Lung (tissue), 12 donors: ENCODE data around the gene NAV2. TPM values are rescaled to one million over a fixed set of nuclear protein-coding genes. Genes with fewer than 3 reads are reported as not detected.
A peak's percentile ranks its signal among the peaks of the same experiment; 100 is the strongest.

Experiments
- ATAC-seq: fragments of 200-7000 bp; cut with Tn5 transposase; one replicate; pipeline ENCODE4 v1.9.1; 2020; ENCODE audit warnings: moderate number of reproducible peaks; ENCODE audit not compliant: insufficient read depth, low FRiP score
- DNase-seq, 3 donors: peaks; one replicate each; pipeline ENCODE4 v3.0.0-alpha.2; 2013 to 2017
- H3K27ac ChIP-seq, 2 donors: one replicate each; pipeline ENCODE4 v1.5.1; 2013; ENCODE audit warnings: mild to moderate bottlenecking in 2 of 2, moderate library complexity in 2 of 2, control low read depth in 1 of 2, inconsistent platforms in 1 of 2, low read depth in 1 of 2, low read length in 1 of 2
- H3K27me3 ChIP-seq, 3 donors: one replicate each; pipeline ENCODE4 v1.5.1; 2013; ENCODE audit warnings: low read length in 2 of 3; ENCODE audit not compliant: control insufficient read depth in 3 of 3, insufficient read depth in 3 of 3
- H3K36me3 ChIP-seq, 4 donors: one replicate each; pipeline ENCODE4 v1.5.1; 2013; ENCODE audit warnings: low read length in 4 of 4, mild to moderate bottlenecking in 1 of 4, moderate library complexity in 1 of 4; ENCODE audit not compliant: control insufficient read depth in 4 of 4, insufficient read depth in 4 of 4
- H3K4me1 ChIP-seq, 5 donors: one replicate each; pipeline ENCODE4 v1.5.1; 2013; ENCODE audit warnings: low read length in 5 of 5, mild to moderate bottlenecking in 2 of 5, moderate library complexity in 1 of 5; ENCODE audit not compliant: control insufficient read depth in 5 of 5, insufficient read depth in 5 of 5
- H3K4me3 ChIP-seq: one replicate; pipeline ENCODE4 v1.5.1; 2013; ENCODE audit warnings: mild to moderate bottlenecking, control low read depth, moderate library complexity
- H3K9ac ChIP-seq, 2 donors: one replicate each; pipeline ENCODE4 v1.5.1; 2013; ENCODE audit warnings: low read length in 2 of 2, control low read depth in 1 of 2; ENCODE audit not compliant: insufficient read depth in 1 of 2
- H3K9me3 ChIP-seq, 4 donors: one replicate each; pipeline ENCODE4 v1.5.1; 2013; ENCODE audit warnings: low read length in 3 of 4, mild to moderate bottlenecking in 1 of 4, moderate library complexity in 1 of 4; ENCODE audit not compliant: control insufficient read depth in 4 of 4, insufficient read depth in 3 of 4
- CTCF ChIP-seq: IDR thresholded peaks from 2 replicates; pipeline ENCODE4 v1.5.1; 2012; ENCODE audit warnings: mild to moderate bottlenecking; ENCODE audit errors: control extremely low read depth, extremely low read depth
- WGBS, 2 donors: extraction: QIAGEN DNeasy Blood & Tissue Kit; methylation state at CpG; one replicate each; pipeline ENCODE4 v1.1.7; 2013; 5-methylcytosine and 5-hydroxymethylcytosine counted together
- polyA plus RNA-seq, 2 donors: library from polyadenylated mRNA; stranded (reverse); fragments of 200-250 nt; gene quantifications; one replicate each; pipeline ENCODE4 v1.2.1, GENCODE V29; 2013
- total RNA-seq, 2 donors: library from RNA; depleted of rRNA in 1 of 2; stranded (reverse); fragments of >200 nt in 1 of 2; gene quantifications; one replicate each; pipeline ENCODE4 v1.2.1, GENCODE V29; 2014 to 2021
- donor health status: control.
- donor health status: control.
- donor health status: Bipolar disorder and iron deficiency.
- donor health status: healthy.
- donor health status: DM: yes; HTN: yes; CAD: no.

Gene NAV2
- total and polyA plus RNA-seq, 4 donors, result 6.8 to 47.9 (median 20.2) TPM

- DNase-seq, result no peak
- H3K9ac ChIP-seq, result no peak overlapping the region
- peaks cover 0 to 1% (median 0%) of the 10 kb centered on the region in 4 donors for H3K9me3 ChIP-seq
- no peak for ATAC-seq
- WGBS, 2 donors, result 69 to 71% methylated on average over 4 of the region's 4 CpGs
- peak overlapping the region in 1 of 2 donors; percentile 61 for H3K27ac ChIP-seq
- H3K4me3 ChIP-seq, result no peak overlapping the region
- no peak for TF ChIP-seq CTCF
- H3K27me3 ChIP-seq, result no peaks in the 10 kb centered on the region
- H3K36me3 ChIP-seq, result no peaks in the 10 kb centered on the region
- H3K4me1 ChIP-seq, result peaks cover 5 to 29% (median 6%) of the 10 kb centered on the region in 5 donors
Observed at GRCh38 chr11:19956228-19956627, 243.6 kb downstream of the NAV2 start.

- H3K27me3 ChIP-seq, result no peaks in the 10 kb centered on the region
- ATAC-seq (no peak), DNase-seq (no peak)
- H3K9me3 ChIP-seq, result peaks cover 0 to 1% (median 0%) of the 10 kb centered on the region in 4 donors
- peak overlapping the region in 1 of 2 donors; percentile 61 for H3K27ac ChIP-seq
- TF ChIP-seq CTCF, result no peak
- H3K9ac ChIP-seq, result no peak overlapping the region
- no peaks in the 10 kb centered on the region for H3K36me3 ChIP-seq
- H3K4me3 ChIP-seq, result no peak overlapping the region
- WGBS, 2 donors, result 89 to 93% methylated on average over 7 of the region's 7 CpGs
- H3K4me1 ChIP-seq, result peaks cover 1 to 21% (median 5%) of the 10 kb centered on the region in 5 donors
Observed at GRCh38 chr11:19957294-19957943, 244.8 kb downstream of the NAV2 start.

- no peak for TF ChIP-seq CTCF
- H3K4me3 ChIP-seq, result no peak overlapping the region
- peaks cover 0 to 1% (median 0%) of the 10 kb centered on the region in 4 donors for H3K9me3 ChIP-seq
- H3K27me3 ChIP-seq, result no peaks in the 10 kb centered on the region
- no peak for DNase-seq
- WGBS, 2 donors, result 79 to 82% methylated on average over 3 of the region's 3 CpGs
- no peak overlapping the region for H3K27ac ChIP-seq
- no peak for ATAC-seq
- no peak overlapping the region for H3K9ac ChIP-seq
- no peaks in the 10 kb centered on the region for H3K36me3 ChIP-seq
- H3K4me1 ChIP-seq, result peaks cover 0 to 19% (median 4%) of the 10 kb centered on the region in 5 donors
Observed at GRCh38 chr11:19958204-19958603, 245.6 kb downstream of the NAV2 start.
